Right lobe of liver (tissue), 4 donors: Measurements from ENCODE around the gene PNLIPRP2.

Experiments used
- CTCF ChIP-seq, 4 donors: fragments of 200-600 bp in 3 of 4; fragments of 450-650 bp in 1 of 4; IDR thresholded peaks; one replicate each; pipeline versions ENCODE4 v1.5.1 to v1.8.0; 2016 to 2022; ENCODE audit warnings: antibody characterized with exemption in 4 of 4, mild to moderate bottlenecking in 2 of 4
- POLR2A ChIP-seq: fragments of 450-650 bp; IDR thresholded peaks from one replicate; pipeline ENCODE4 v1.6.1; 2017; ENCODE audit warnings: antibody characterized with exemption, mild to moderate bottlenecking
- donor health status: DM: no; HTN: no; CAD: no.
- donor health status: DM: no; HTN: no; CAD: no.
- donor health status: DM: no; HTN: yes; CAD: no.

GRCh38 chr10:116657863-116658551 is 37.3 kb downstream of the PNLIPRP2 start:
- TF ChIP-seq CTCF (IDR thresholded peaks at IDR 0.05) (no peak), POLR2A (no peak)
